Activated CD4-positive, alpha-beta T cell treated with anti-CD3 and anti-CD28 coated beads, Interleukin-2, amount 50 U/mL, for 16 hours (primary cell): ENCODE measurements around the gene TAGLN2.

Experiments used
- DNase-seq: peaks from one replicate; pipeline ENCODE4 v3.0.0-alpha.2; 2020

Gene TAGLN2

GRCh38 chr1:159934136-159935039, 9.1 kb upstream of the TAGLN2 start:
- DNase-seq, result no peak

DNA sequence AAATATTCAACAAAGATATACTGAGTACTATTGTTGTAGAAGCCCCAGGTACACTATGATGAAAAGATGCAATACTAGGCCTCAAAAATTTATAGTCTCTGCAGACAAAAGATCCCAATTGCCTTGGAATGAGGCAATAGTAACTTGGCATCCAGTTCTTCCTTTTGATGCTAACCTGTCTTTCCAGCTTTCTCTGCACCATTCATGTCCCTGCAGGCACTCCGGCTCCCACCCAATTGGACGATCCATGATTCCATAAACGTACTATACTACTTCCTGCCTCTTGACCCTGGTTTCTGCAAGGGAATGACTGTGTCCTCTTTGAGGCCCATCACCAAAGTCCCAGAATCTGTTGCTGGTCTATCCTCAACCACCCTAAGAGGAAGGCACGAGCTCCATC, 8.0 kb upstream of the TAGLN2 start:
- DNase-seq, result no peak

DNA sequence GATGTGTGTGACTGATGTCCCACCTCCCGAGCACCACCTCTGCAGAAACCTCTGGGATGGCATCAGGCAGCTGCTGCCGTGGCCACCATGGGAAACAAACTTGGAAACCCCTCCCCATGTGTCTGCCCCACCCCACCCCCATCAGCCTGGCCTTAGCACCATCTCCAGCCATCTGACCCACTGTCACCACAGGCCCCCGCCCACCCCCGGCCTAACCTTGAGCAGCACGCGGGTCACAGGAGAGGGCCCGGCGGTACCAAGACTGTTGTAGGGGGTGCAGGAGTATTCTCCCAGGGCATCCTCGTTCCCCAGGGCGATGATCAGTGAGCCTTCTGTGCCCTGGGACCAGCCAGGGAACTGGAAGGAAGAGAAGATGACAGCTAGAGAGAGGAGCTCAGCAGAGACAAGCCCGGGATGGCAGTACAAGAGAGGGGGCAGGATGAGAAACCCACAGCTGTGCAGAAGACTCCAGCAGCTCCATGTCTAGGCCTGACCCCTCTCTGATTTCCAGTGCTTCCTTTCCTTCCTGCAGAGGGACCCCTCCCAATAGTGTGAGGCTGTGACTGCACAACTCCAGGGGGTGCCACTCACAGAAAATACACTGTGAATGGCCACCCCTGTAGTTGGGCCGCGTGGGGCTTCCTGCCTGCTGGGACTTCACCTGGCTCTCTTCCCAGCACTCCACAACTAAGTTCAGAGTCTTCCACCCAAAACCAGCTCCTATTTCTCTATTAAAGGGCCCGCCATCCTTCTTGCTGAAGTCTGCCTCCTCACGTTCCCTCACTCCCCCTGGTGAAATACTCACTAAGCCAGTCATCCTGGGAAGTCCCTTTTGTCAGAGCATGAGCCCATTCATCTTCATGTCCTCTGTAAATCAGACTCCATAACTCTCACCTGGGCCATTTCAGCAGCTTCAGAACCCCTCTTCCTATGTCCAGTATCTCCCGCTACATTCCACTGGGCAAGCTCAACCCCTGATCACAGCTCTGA, 7.3 kb upstream of the TAGLN2 start:
- no peak for DNase-seq

DNA sequence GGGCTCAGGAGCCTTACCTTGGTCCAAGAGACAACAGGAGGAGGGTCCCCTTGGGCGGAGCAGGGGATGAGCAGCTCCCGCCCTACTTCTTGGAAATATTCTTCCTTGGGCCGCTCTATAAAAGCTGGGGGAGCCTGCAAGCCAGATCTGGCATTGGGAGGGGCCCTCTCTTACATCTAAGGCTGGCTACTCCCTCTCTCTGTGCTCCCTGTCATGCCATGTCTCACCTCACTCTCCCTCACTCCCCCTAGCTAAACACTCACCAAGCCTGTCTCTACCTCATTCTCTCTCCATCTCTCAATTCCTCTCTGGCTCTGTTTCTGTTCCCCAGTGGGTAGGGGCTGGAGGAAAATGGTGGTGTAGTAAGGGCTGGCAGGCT, 6.5 kb upstream of the TAGLN2 start:
- DNase-seq, result no peak

- no peak for DNase-seq
Measured at GRCh38 chr1:159931101-159931794, 5.9 kb upstream of the TAGLN2 start.

GRCh38 chr1:159930634-159931033, 5.3 kb upstream of the TAGLN2 start:
- no peak for DNase-seq

DNA sequence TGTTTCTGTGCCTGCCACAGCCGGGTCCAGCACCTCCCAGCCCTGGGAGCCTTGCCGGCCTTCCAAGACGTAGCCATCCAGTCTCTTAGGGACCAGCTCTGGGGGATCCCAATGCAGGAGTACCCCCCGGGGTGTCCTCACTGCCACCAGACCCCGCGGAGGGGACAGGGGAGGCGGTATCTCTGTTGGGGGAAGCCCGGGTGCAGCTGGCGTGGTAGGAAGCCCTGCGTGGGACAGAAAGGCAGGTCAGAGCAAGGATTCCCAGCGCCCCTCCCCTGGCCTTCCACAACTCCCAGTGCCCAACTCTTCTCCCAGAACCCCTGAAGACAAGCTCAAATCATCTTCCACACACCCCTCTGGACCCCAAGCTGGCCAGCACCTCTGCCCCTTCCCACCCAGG, 4.9 kb upstream of the TAGLN2 start:
- no peak for DNase-seq

DNA sequence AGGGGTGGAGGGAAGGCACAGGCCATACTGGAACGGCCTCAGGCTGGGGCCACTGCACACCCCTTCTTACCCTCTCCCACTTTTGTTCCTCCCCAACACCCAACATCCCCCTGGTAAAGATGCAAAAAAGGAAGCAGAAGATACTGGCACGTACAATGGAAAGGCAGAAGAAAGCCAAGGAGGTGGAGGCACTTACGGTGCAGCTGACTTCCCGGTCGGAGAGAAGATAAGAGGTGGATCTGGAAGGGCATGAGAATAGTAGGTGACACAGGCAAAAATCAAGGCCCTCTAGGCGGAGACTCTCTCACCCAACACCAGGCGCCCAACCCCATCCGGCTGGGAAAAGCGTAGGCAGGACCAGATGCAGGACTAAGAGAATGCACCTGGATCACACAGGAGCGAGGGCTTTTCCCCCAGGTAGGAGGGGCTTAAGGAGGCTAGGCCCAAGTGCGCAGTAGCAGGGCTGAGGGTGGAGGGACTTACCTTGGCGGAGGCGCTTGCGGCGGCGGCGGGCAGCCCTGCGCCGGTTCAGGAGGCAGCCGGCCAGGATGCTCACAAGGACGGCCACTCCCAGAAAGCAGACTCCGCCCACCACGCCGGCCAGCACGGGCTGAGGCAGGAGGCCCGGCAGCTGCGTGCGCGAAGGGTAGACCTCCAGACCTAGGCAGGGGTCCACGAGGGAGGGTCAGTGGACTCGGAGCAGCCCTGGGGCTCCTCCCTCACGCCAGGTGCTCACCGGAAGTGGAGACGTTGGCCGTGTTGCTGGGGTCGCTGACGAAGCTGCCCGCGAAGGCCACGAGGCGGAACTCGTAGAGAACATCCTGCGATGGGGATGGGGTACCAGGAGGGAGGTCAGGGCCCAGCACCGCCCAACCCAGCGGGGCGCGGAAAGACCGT, 4.1 kb upstream of the TAGLN2 start:
- DNase-seq, result no peak

DNA sequence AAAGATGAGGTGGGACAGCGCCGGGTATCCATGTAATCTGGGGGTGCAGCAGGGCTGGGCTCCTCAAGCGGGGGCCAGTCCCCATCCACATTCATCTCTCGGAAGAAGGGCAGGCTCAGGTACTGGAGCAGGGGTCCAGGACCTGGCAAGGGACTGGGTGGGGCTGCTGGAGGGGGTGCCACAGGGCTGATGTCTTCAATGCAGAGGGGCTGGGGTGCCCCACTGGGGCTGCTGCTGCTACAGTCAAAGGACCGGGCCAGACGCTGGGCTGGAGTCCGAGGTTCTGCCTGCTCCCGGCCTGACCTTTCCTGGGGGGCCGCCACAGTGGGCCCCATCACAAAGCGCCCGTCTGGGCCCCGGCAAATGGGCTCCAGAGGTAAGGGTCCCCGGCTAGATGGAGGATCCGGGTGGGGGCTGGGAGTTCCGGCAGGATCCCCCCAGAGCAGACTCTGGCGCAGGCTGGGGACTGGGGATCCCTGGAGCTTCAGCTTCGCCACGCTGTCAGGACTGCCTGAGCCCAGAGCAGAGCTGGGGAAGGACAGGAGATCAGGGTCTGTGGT, 3.3 kb upstream of the TAGLN2 start:
- no peak for DNase-seq

- no peak for DNase-seq
Measured at GRCh38 chr1:159927849-159928431, 2.6 kb upstream of the TAGLN2 start.

- no peak for DNase-seq
Measured at GRCh38 chr1:159927211-159927848, 2.0 kb upstream of the TAGLN2 start.

GRCh38 chr1:159925719-159926078, 392 bp upstream of the TAGLN2 start:
- no peak for DNase-seq

DNA sequence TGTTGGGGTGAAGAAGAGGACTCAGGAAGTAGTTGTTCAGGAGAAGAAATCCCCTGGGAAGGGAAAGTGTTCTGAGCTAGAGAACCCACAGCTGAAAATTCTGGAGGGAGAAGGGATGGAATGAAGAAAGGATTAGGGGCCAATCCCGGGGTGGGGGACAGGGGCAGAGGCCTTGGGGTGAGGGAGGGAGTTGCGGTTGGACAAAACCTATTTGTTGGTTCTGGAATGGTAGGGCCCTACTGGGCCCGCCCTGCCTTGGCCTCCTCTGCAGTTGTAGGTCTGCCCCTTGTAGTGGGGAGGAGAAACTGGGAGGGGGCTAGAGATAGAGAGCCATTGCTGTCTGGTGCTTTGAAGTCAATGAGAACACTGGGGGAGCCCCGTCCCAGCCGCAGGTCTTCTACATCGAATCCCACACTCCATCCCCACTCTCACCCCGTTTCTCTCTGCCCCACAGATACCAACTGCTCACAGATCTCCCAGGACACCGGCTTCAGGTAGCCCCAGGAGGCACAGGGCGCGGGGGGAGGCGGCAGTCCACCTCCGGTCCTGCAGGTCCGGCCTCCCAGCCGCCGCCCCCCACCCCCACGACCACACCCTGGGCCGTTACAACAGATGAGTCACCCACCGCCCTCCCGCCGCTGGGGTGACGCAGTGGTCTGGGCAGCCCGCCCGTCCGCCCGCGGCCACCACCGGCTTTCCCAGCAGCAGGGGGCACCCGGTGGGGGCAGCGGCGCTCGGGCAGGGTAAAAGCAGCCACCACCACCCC, 1.1 kb downstream of the TAGLN2 start:
- peak; percentile 64 for DNase-seq

GRCh38 chr1:159923203-159924024, 1.9 kb downstream of the TAGLN2 start:
- DNase-seq, result peak; percentile 84

- no peak for DNase-seq
Measured at GRCh38 chr1:159922511-159923202, 2.6 kb downstream of the TAGLN2 start.

- peak; percentile 20 for DNase-seq
Measured at GRCh38 chr1:159921700-159922504, 3.4 kb downstream of the TAGLN2 start.

- DNase-seq, result peak; percentile 68
Measured at GRCh38 chr1:159921251-159921650, 4.1 kb downstream of the TAGLN2 start.

DNA sequence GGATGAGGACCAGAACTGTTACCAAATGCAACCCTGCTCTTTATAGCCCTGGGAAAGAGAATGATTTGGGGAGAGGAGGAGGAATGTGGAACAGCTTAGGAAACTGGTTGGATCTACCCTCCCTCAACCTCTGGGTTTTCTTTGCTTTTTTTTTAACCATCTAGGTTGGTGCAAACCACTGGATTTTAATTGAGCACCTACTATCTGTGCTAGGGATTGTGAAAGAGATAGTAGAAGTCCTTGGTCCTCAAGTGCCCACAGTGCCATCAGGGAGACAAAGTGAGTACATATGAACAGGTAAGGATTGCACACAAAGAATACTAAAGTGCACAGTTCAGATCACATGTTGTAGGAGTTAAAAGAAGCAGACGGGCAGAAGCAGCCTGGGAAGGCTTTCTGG, 4.7 kb downstream of the TAGLN2 start:
- DNase-seq, result no peak
